Psoas muscle (tissue), 8 donors: Measurements from ENCODE around the gene KRT73. TPM values are rescaled to one million over a fixed set of nuclear protein-coding genes. Genes with fewer than 3 reads are reported as not detected.

Experiments used
- ATAC-seq, 4 donors: fragments of 200-7000 bp; cut with Tn5 transposase; one replicate each; pipeline ENCODE4 v1.9.1; 2020; ENCODE audit warnings: moderate library complexity in 3 of 4, mild to moderate bottlenecking in 2 of 4
- DNase-seq, 2 donors: peaks; one replicate each; pipeline ENCODE4 v3.0.0-alpha.2; 2020
- H3K27ac ChIP-seq: fragments of 200-600 bp; one replicate; pipeline ENCODE4 v1.8.0; 2022
- H3K27me3 ChIP-seq, 3 donors: fragments of 200-600 bp in 1 of 3; one replicate each; pipeline versions ENCODE4 v1.6.1 to v1.8.0; 2013 to 2022; ENCODE audit warnings: low read length in 2 of 3, mild to moderate bottlenecking in 2 of 3, moderate library complexity in 1 of 3; ENCODE audit not compliant: insufficient read depth in 3 of 3
- H3K36me3 ChIP-seq, 2 donors: fragments of 200-600 bp in 1 of 2; one replicate each; pipeline versions ENCODE4 v1.6.1 to v1.8.0; 2013 to 2022; ENCODE audit warnings: low read depth in 1 of 2, mild to moderate bottlenecking in 1 of 2, moderate library complexity in 1 of 2; ENCODE audit not compliant: insufficient read depth in 1 of 2
- H3K4me1 ChIP-seq: fragments of 200-600 bp; one replicate; pipeline ENCODE4 v1.8.0; 2022
- H3K4me3 ChIP-seq: fragments of 200-600 bp; one replicate; pipeline ENCODE4 v1.8.0; 2022; ENCODE audit warnings: mild to moderate bottlenecking
- H3K9me3 ChIP-seq: fragments of 200-600 bp; one replicate; pipeline ENCODE4 v1.8.0; 2022
- CTCF ChIP-seq: fragments of 200-600 bp; IDR thresholded peaks from one replicate; pipeline ENCODE4 v1.8.0; 2022; ENCODE audit warnings: antibody characterized with exemption
- WGBS, 3 donors: extraction: QIAGEN DNeasy Blood & Tissue Kit; methylation state at CpG; one replicate each; pipeline versions ENCODE4 v1.1.6 to v1.1.7; 2013; 5-methylcytosine and 5-hydroxymethylcytosine counted together
- intact Hi-C, 2 donors: fragments of 100-400 bp; cut with DNase I; formaldehyde crosslinking; loops; one replicate each; pipeline versions ENCODE4 v1.11.0 to v1.14.2; 2022
- polyA plus RNA-seq, 3 donors: library from polyadenylated mRNA; stranded (reverse); fragments of 200-250 nt; gene quantifications; one replicate each; pipeline ENCODE4 v1.2.3, GENCODE V29; 2013
- total RNA-seq, 4 donors: library from RNA; stranded (reverse); fragmentation: NEBNext Ultra II Directional in 2 of 4; extraction: Animal tissue kit (Norgen Biotek cat#: 25700) in 2 of 4; gene quantifications; one replicate each; pipeline versions ENCODE4 v1.2.1 to v1.2.4, GENCODE V29; 2021 to 2023
- donor health status: healthy with polysubstance abuse.
- donor health status: DM: no; HTN: no; CAD: no; lungs with moderate emphysema.
- donor health status: Bipolar disorder and iron deficiency.
- donor health status: healthy.
- donor health status: DM: yes; HTN: yes; CAD: no.
- donor health status: DM: no; HTN: no; CAD: no.
- donor health status: DM: no; HTN: no; CAD: no.
- donor health status: DM: yes; HTN: yes; CAD: no.

The KRT73 gene
- total and polyA plus RNA-seq, 7 donors: not detected

- DNase-seq (no peak), ATAC-seq (no peak)
- no peak for TF ChIP-seq CTCF
- H3K27ac ChIP-seq: no peak overlapping the region
- no peaks in the 10 kb centered on the region for H3K9me3 ChIP-seq
- 62 to 71% (median 68%) methylated on average over 3 of the region's 3 CpGs for WGBS, 3 donors
- intact Hi-C loops: no loop called here
- no peaks in the 10 kb centered on the region for H3K4me1 ChIP-seq
- H3K36me3 ChIP-seq: no peaks in the 10 kb centered on the region
- no peak overlapping the region for H3K4me3 ChIP-seq
- H3K27me3 ChIP-seq: peaks cover 0 to 13% (median 6%) of the 10 kb centered on the region in 3 donors
Observed at GRCh38 chr12:52561880-52562449, 56.4 kb downstream of the KRT73 start.

GRCh38 chr12:52559979-52560378 lies 58.4 kb downstream of the KRT73 start:
- TF ChIP-seq CTCF: no peak
- no peaks in the 10 kb centered on the region for H3K36me3 ChIP-seq
- intact Hi-C loops: no loop called here

DNA sequence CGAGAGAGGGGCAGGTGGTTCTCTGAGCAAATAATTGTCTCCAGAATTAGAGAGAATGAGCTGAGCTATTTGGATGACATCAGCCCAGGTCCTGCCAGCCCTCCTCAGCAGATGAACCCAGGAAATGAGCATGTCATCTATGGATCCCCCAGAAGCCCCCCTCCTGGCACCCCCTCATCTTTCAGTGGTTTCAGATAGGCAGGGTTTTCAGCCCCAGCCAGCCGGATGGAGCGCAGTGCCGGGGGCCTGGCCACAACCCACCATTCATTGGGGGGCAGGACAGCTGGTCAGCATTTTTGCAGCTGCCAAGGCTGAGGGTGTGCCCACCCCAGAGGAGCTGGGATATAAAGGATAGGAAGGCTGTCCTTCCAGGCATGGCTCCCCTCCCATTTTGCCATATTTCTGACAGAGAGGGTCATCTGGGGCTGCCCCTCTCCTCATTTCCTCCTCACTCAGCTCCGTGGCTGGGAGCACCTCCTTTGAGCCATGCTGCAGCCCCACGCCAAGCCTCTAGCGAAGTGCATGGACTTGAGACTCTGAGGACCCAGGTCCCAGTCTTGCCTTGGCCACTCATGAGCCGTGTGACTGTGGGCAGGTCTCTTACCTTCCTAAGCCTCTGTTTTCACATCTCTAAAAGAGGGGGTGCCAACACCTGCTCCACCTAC lies 59.4 kb downstream of the KRT73 start:
- intact Hi-C loops: no loop called here
- TF ChIP-seq CTCF: no peak
- WGBS, 3 donors: 40 to 68% (median 43%) methylated on average over 8 of the region's 8 CpGs
- H3K36me3 ChIP-seq: no peaks in the 10 kb centered on the region
- peaks cover 0 to 13% (median 3%) of the 10 kb centered on the region in 3 donors for H3K27me3 ChIP-seq
- H3K27ac ChIP-seq: no peak overlapping the region
- H3K4me3 ChIP-seq: no peak overlapping the region
- H3K9me3 ChIP-seq: no peaks in the 10 kb centered on the region
- DNase-seq (no peak), ATAC-seq (no peak)
- H3K4me1 ChIP-seq: no peaks in the 10 kb centered on the region

More at GRCh38 chr12:52559979-52560378, 58.4 kb downstream of the KRT73 start:
- 81 to 82% (median 81%) methylated on average over 4 of the region's 4 CpGs for WGBS, 3 donors
- ATAC-seq: no peak
- Histone ChIP-seq H3K27ac (no peak overlapping the region), H3K4me1 (no peaks in the 10 kb centered on the region), H3K27me3 (peaks cover 0 to 13% (median 6%) of the 10 kb centered on the region in 3 donors), H3K9me3 (no peaks in the 10 kb centered on the region), H3K4me3 (no peak overlapping the region)
- DNase-seq: peak in 1 of 2 donors; percentile 15

Other genes starting within 250 kb of the KRT73 start
- gene KRT84, start 232.9 kb downstream of the KRT73 start, total RNA-seq: not detected
- not detected for gene KRT84, start 232.9 kb downstream of the KRT73 start, polyA plus RNA-seq
- not detected for gene KRT82, start 212.2 kb downstream of the KRT73 start, total RNA-seq
- gene KRT82, start 212.2 kb downstream of the KRT73 start, polyA plus RNA-seq: not detected
- not detected for gene KRT75, start 184.2 kb downstream of the KRT73 start, total RNA-seq
- gene KRT75, start 184.2 kb downstream of the KRT73 start, polyA plus RNA-seq: not detected
- under 1 TPM in 2 of 4 donors, not detected in 2; 0.26 to 0.32 TPM for gene KRT6B, start 166.4 kb downstream of the KRT73 start, total RNA-seq
- gene KRT6B, start 166.4 kb downstream of the KRT73 start, polyA plus RNA-seq: under 1 TPM in 2 of 3 donors, not detected in 1; 0.04 TPM
- under 1 TPM in 2 of 4 donors, not detected in 2; 0.21 to 0.24 TPM for gene KRT6C, start 144.8 kb downstream of the KRT73 start, total RNA-seq
- gene KRT6C, start 144.8 kb downstream of the KRT73 start, polyA plus RNA-seq: under 1 TPM in 1 of 3 donors, not detected in 2; 0.04 TPM
- gene KRT6A, start 125.3 kb downstream of the KRT73 start, total RNA-seq: 1 to 10 TPM in 2 of 4 donors, under 1 TPM in 1, not detected in 1; 0.53 to 1.4 (median 1.2) TPM
- gene KRT6A, start 125.3 kb downstream of the KRT73 start, polyA plus RNA-seq: under 1 TPM; 0.13 to 0.51 (median 0.35) TPM
- gene KRT5, start 98.2 kb downstream of the KRT73 start, total RNA-seq: 1 to 10 TPM in 1 of 4 donors, under 1 TPM in 2, not detected in 1; 0.61 to 1.4 (median 0.85) TPM
- under 1 TPM; 0.21 to 0.86 (median 0.48) TPM for gene KRT5, start 98.2 kb downstream of the KRT73 start, polyA plus RNA-seq
- gene KRT71, start 65.4 kb downstream of the KRT73 start, total RNA-seq: not detected
- not detected for gene KRT71, start 65.4 kb downstream of the KRT73 start, polyA plus RNA-seq
- not detected for gene KRT74, start 44.7 kb downstream of the KRT73 start, total RNA-seq
- not detected for gene KRT74, start 44.7 kb downstream of the KRT73 start, polyA plus RNA-seq
- not detected for gene KRT72, start 17.1 kb downstream of the KRT73 start, total RNA-seq
- not detected for gene KRT72, start 17.1 kb downstream of the KRT73 start, polyA plus RNA-seq
- not detected for gene KRT2, start 33.7 kb upstream of the KRT73 start, total RNA-seq
- gene KRT2, start 33.7 kb upstream of the KRT73 start, polyA plus RNA-seq: not detected
- gene KRT1, start 61.8 kb upstream of the KRT73 start, total RNA-seq: 1 to 10 TPM in 1 of 4 donors, under 1 TPM in 2, not detected in 1; 0.16 to 1.1 (median 0.25) TPM
- under 1 TPM in 1 of 3 donors, not detected in 2; 0.13 TPM for gene KRT1, start 61.8 kb upstream of the KRT73 start, polyA plus RNA-seq
- not detected for gene KRT77, start 85.0 kb upstream of the KRT73 start, total RNA-seq
- under 1 TPM in 2 of 3 donors, not detected in 1; 0.01 to 0.04 TPM for gene KRT77, start 85.0 kb upstream of the KRT73 start, polyA plus RNA-seq
- not detected for gene KRT76, start 158.8 kb upstream of the KRT73 start, total RNA-seq
- gene KRT76, start 158.8 kb upstream of the KRT73 start, polyA plus RNA-seq: not detected
- gene KRT3, start 177.6 kb upstream of the KRT73 start, total RNA-seq: not detected
- gene KRT3, start 177.6 kb upstream of the KRT73 start, polyA plus RNA-seq: not detected
- gene KRT4, start 195.6 kb upstream of the KRT73 start, total RNA-seq: under 1 TPM in 2 of 4 donors, not detected in 2; 0.12 to 0.15 TPM
- 1 to 10 TPM in 1 of 3 donors, under 1 TPM in 1, not detected in 1; 0.72 to 1.7 TPM for gene KRT4, start 195.6 kb upstream of the KRT73 start, polyA plus RNA-seq
- gene KRT79, start 215.8 kb upstream of the KRT73 start, total RNA-seq: not detected
- gene KRT79, start 215.8 kb upstream of the KRT73 start, polyA plus RNA-seq: under 1 TPM in 2 of 3 donors, not detected in 1; 0.03 to 0.05 TPM
- not detected for gene KRT78, start 230.4 kb upstream of the KRT73 start, total RNA-seq
- under 1 TPM in 1 of 3 donors, not detected in 2; 0.04 TPM for gene KRT78, start 230.4 kb upstream of the KRT73 start, polyA plus RNA-seq